SH-SY5Y (cell line): ENCODE measurements around the gene FEV.
A peak's percentile ranks its signal among the peaks of the same experiment; 100 is the strongest.

Experiments used
- GATA2 ChIP-seq: IDR thresholded peaks from 2 replicates; pipeline ENCODE4 v1.6.1; 2011; ENCODE audit warnings: mild to moderate bottlenecking, low read depth, low read length
- GATA3 ChIP-seq: IDR thresholded peaks from 2 replicates; pipeline ENCODE4 v1.6.1; 2011; ENCODE audit warnings: low read depth, mild to moderate bottlenecking, low read length, moderate library complexity

Gene FEV

GRCh38 chr2:218993345-218994315 is 8.6 kb upstream of the FEV start, which contains the start of gene CRYBA2:
Gene CRYBA2, minus strand, starts transcription at chr2:218993422. Its CDS starts 246 bp downstream, at chr2:218993176.
- TF ChIP-seq GATA2 (no peak), GATA3 (no peak)

- no peak for TF ChIP-seq GATA2
- no peak for TF ChIP-seq GATA3
These were observed 7.8 kb upstream of the FEV start for GRCh38 chr2:218992703-218993344.

- no peak for TF ChIP-seq GATA2
- TF ChIP-seq GATA3: no peak
These were observed 7.2 kb upstream of the FEV start for GRCh38 chr2:218992196-218992595.

- TF ChIP-seq GATA3 (no peak), GATA2 (no peak)
These were observed 6.7 kb upstream of the FEV start for GRCh38 chr2:218991674-218992168.

- TF ChIP-seq GATA3: no peak
- TF ChIP-seq GATA2: no peak
These were observed 5.6 kb upstream of the FEV start for GRCh38 chr2:218990612-218991011.

- no peak for TF ChIP-seq GATA2
- no peak for TF ChIP-seq GATA3
These were observed 5.1 kb upstream of the FEV start for GRCh38 chr2:218990052-218990451.

GRCh38 chr2:218988650-218989049 is 3.7 kb upstream of the FEV start:
- no peak for TF ChIP-seq GATA3
- TF ChIP-seq GATA2: no peak

- no peak for TF ChIP-seq GATA3
- TF ChIP-seq GATA2: no peak
These were observed 3.2 kb upstream of the FEV start for GRCh38 chr2:218988164-218988563.

- TF ChIP-seq GATA3 (no peak), GATA2 (no peak)
These were observed 1.3 kb upstream of the FEV start for GRCh38 chr2:218986148-218986761.

GRCh38 chr2:218985325-218986091 is 524 bp upstream of the FEV start:
- TF ChIP-seq GATA3: no peak
- TF ChIP-seq GATA2: peak; percentile 87

GRCh38 chr2:218984239-218985020 is 554 bp downstream of the FEV start:
- TF ChIP-seq GATA2: no peak; the same call in 1 of the 2 replicates
- TF ChIP-seq GATA3: no peak

GRCh38 chr2:218983934-218984238 is 1.1 kb downstream of the FEV start:
- TF ChIP-seq GATA3: no peak
- TF ChIP-seq GATA2: no peak

GRCh38 chr2:218983263-218983933 is 1.6 kb downstream of the FEV start:
- TF ChIP-seq GATA3 (no peak), GATA2 (no peak)
